HG03045 (cell line): ENCODE data around the gene SNX33.
A peak's percentile ranks its signal among the peaks of the same experiment; 100 is the strongest.
"Not testable (repeated sequence)": the region's sequence is repeated elsewhere in the genome, so short reads cannot be mapped to it uniquely, and the experiment has no call there.

ENCODE experiments used
- ATAC-seq: cut with Tn5 transposase; IDR thresholded peaks from one replicate; pipeline ENCODE4 v1.9.1; 2021; ENCODE audit warnings: mild to moderate bottlenecking, moderate library complexity; ENCODE audit not compliant: unreplicated experiment

The SNX33 gene, protein sequence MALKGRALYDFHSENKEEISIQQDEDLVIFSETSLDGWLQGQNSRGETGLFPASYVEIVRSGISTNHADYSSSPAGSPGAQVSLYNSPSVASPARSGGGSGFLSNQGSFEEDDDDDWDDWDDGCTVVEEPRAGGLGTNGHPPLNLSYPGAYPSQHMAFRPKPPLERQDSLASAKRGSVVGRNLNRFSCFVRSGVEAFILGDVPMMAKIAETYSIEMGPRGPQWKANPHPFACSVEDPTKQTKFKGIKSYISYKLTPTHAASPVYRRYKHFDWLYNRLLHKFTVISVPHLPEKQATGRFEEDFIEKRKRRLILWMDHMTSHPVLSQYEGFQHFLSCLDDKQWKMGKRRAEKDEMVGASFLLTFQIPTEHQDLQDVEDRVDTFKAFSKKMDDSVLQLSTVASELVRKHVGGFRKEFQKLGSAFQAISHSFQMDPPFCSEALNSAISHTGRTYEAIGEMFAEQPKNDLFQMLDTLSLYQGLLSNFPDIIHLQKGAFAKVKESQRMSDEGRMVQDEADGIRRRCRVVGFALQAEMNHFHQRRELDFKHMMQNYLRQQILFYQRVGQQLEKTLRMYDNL

DNA sequence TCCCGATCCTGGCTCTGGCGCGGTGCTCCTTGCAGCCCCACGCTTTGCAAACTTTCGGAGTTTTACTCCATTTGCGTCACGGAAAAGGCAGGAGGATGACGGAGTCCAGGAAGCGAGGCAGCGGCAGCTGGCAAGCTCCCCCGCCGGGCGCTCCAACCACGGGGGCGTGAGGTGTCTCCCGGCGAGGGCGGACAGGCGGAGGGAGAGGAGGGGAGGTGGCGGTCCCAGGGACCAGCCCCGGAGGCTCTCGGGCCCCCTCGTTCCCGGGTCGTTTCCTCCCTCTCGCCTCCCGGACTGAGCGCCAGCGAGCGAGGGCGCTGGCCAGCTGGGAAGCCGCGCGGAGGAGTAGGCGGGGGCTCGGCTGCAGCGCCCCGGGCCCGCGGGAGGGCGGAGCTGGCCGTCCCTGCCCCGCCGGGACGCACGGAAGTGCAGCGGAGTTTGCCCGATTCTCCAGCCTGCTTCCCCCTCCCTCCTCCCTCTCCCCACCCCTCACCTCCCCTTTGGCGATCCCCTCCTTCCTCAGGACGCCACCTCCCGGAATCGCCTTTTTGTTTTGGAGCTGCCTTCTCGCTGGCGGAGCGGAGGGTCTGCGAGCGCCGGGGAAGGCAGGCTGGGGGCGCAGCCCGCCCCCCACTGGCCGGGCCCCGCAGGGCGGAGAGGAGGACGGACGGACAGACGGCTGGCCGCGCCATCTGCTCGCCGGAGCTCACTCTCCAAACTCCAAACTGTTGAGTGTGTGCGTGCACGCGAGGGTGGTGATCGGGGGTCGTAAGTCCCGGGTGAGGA is at the start of gene SNX33:
Gene SNX33 (plus strand): TSS at position 543 of the 786 bp plus-strand sequence. CDS start 1,191 bp downstream, outside the sequence.
- ATAC-seq, result no peak

DNA sequence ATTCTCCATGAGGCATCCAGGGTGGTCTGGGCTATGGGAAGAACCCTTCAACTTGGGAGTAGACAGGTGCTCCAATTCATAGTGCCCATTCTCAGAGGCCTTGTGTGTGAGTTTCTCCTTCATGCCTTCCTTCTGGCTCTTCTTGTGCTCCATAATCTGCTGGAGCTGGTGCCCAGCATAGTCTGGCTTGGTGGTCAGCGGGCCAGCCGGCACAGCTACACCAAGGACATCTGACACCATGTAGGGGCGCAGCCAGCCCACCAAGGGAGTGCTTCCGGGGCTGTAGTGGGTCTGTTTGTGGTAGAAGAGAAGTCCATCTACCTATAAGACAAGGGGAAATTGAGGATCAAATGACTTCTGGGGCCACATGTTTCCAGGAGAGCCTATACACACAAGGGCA is 49.4 kb upstream of the SNX33 start:
- no peak for ATAC-seq

DNA sequence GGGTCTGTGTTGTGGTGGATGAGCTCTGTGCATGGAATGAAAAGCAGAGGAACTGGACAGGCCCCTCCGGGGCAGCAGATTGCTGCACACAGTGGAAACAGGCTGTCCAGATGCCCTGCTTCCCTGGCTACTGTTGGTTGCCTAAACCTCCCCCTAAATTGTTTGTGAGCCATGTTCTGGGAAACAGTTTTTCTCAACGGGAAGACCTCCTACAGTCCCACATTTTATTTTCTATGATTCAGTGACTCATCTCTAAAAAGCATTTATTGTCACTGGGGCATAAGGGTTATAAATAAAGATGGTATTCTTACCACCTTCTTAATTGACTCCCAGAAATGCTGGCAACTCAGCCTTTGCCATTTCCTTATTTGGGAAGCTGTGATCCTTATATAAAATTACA is 48.3 kb upstream of the SNX33 start:
- no peak for ATAC-seq

DNA sequence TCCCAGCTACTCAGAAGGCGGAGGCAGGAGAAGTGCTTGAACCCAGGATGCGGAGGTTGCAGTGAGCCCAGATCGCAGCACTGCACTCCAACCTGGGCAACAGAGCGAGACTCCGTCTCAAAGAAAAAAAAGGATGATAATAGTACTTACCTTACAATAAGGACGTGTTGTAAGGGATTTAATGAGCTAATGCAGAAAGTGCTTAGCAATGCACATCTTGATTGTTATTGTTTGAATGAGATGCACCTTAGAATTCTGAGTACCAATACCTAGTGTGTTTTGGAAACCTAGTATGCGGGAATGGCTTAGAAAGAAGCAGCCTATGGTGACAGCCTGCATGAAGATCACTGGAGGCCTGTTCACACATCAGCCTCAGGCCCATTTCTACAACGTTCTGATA is 41.7 kb upstream of the SNX33 start:
- no peak for ATAC-seq

DNA sequence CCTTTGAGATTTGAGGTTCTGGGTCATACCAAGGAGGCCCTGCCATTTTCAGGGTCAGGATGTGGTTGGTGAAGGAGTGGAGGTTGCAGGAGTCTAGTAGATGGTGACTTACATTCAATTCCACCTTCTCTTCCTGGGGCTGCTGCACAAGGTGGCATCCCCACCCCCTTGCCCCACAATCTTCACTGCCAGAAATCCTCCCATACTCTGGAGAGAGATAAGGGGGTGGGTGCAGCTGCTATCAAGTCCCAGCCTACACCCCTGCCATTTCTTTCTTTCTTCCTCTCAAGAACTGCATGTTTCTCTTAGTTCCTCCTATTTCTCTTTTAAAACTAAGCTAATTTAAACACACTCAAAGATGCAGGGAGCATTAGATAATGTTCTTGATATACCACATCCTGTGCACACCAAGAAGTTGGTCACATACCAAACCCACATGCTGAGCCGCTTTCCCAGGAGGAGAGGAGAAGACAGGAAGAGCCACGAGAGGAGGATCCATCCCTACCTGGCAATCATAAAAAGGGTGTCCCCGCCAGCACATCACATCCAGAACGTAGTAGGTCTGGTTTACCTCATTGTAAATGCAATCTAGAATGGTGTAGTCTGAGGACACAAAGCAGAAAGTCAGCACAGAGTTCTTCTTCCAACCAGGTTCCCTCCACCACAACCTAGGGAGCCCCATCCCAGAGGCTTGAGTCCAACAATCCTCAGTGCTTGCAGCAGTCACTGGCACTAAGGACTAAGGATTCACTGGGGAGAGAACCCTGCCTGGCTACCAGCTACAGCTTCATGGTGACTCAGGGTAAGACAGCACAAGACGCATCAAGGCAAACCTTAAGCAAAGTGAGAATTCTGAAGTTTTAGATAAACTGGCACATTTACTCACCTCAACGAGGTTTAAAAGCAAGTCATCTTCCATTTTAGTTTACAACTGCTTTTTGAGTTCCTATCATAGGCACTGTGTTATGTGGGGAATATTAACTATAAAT is 40.7 kb upstream of the SNX33 start:
- ATAC-seq, result no peak

DNA sequence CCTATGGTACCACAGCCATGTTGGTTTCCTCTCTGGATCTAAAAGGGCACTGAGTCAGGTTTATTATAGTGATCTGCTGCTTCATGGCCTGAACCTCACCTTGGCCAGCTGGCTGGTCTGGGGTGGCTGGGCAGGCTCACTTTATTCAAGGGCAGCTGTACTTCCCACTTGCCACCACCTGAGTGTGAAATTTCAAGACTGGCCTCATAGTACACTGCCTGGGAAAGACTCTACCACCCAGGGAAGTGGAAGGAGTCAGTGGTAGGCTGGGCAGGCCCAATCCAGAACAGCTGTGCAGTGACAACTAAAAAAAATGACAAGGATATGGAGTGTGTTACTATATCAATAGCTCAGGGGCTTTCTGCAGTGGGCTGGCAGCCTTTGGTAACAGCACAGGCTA is 30.9 kb upstream of the SNX33 start:
- no peak for ATAC-seq

DNA sequence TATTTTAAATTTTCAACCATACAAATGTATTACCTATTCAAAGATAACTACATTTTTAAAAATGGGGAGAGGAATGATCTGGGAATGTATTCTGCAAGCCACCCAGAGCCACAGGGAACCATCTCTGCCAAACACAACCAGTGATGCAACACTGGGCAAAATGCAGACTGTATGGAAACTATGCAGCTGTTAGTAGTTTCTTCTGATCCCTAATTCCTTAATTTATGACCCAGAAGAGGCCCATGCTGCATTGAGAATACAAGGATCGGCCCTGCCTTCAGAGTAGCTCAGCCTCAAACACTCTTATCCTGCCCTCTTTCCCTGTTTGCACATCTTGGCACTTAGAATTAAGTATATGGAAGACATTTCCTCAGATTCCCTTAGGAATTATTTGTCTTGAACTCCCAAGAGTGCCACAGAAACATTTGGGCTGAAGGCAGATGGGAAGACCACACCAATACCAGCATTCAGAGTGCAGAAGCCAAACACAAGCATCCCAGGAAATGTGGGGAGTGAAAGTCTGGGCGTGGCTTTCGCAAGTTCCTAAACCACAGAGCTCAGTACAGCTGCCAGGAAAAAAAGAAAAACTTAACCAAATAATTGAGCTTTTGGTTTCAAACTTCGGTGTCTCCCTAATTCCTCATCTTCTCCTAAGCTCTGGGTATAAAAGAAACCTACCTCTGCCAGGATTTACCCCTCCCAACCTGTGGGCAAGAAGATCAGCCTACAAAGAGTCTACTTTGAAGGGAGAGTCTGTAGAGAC is 27.5 kb upstream of the SNX33 start:
- ATAC-seq, result no peak

DNA sequence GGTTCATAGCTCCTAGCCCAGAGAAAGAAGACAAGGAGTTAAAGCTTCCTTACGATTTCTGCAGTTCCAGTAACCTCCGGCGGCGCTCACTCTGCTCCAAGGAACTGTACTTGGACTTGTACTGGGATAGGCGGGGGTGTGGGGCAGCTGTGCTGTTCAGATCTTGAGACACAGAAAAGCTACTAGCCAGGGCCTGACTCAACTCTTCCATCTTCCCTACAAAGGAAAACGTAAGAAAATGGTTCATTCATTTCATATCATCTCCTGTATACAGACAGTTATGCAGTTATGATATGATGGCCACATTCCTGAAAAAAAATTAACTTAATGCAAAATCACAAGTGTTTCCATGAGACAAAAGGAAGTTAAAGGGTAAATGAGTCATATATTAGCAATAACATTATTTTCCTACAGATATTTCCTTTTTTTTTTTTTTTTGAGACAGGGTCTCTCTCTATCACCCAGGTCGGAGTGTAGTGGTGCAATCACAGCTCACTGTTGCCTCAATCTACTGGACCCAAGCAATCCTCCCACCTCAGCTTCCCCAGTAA is 26.8 kb upstream of the SNX33 start:
- ATAC-seq, result no peak

DNA sequence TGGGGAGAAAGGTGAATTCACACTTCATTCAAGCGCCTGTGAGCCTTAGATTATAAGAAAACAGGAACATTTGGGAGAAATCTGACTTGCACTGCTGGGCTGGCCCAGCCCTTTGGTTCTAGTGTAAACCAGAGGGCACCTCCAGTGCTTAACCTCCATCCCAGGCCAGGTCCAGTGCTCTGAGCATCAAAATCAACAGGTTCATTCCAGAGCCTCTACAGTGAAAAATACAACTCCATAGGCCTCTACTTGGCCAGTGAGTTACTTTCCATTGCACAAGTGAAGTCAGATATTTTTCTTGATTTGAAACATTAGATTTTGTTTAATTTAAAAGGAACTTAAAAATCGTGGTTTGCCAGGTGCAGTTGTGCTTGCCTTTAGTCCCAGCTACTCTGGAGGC is 25.2 kb upstream of the SNX33 start:
- ATAC-seq, result no peak

DNA sequence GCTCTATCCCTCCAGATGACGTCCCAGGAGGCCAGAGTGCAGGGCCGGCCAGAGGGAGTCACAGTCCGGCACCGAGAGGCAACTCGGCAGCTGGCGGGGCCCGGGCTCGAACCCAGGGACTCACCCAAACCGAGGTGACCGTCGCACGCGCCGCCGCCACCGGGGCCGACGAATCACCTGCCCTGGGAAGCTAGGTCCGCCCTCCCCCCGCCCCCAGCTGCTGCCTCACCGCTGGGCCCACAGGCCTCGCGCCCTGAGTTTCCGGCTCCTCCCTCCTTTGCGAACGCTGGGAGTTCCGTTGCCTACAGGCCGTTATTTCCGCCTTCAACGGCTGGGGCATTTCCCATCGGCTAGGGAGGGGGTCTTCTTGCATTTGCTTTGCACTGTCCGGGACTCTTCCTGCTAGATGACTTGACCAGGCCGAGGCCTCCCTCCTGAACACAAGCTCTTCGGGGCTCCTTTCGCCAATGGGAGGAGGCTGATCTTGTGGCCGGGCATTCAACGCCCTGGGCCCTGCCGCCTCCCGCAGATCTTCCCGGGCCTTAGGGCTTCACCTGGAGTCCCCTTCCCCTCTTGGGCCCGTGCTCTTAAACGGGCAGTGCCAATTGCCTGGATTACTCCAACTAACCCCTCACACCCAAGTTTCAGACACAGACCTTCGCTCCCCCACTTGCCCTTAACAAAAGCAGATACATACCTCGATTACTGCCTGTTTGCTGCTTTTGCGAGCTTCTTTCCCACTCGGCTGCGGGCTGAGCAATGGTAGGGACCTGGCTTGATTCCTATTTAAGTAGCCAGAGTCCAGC is 22.0 kb upstream of the SNX33 start, which contains the start of gene SNUPN:
Gene SNUPN (minus strand): TSS at position 184 of the 806 bp plus-strand sequence. CDS start 4,674 bp downstream, outside the sequence.
- peak; percentile 83 for ATAC-seq

DNA sequence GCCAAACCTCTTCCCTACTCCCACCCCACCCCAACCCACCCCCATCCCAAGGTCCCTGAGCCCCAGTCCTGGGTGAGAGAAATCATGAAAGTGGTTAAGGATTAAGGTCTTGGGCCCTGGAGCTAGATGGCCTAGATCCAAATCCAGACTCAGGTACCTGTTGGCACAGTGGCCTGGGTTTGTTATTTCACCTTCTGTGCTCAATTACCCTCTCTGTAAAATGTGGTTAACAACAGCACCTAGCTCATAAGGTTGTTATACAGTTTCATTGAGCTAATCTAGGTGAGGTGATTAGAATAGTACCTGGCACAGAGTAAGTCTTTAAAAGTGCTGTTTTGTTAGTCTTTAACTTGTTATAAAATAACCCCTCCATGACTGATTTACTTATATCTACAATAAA is 15.8 kb upstream of the SNX33 start:
- no peak for ATAC-seq

DNA sequence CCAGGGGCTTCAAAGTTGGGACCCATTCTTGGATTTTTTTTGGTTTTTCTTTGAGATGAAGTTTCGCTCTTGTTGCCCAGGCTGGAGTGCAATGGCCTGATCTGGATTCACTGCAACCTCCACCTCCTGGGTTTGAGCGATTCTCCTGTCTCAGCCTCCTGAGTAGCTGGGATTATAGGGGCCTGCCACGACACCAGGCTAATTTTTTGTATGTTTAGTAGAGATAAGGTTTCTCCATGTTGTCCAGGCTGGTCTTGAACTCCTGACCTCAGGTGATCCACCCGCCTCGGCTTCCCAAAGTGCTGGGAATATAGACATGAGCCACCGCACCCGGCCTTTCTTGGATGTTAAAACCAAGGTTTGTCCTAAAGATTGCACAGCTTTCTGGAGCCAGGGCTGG is 13.8 kb upstream of the SNX33 start:
- not testable (repeated sequence) for ATAC-seq

DNA sequence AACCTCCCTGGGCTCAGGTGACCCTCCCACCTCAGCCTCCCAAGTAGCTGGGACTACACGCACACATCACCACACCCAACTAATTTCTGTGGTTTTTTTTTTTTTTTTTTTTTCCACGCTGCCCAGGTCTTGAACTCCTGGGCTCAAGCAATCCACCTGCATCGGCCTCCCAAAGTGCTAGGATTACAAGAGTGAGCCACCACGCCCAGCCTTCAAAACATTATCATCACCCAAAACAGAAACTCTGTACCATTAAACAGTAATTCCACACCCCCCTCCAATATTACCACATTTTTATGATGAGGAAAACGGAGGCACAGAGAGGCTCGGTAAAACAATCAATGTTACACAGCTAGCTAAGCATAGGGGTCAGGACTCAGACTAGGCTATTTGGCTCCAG is 11.7 kb upstream of the SNX33 start:
- no peak for ATAC-seq

DNA sequence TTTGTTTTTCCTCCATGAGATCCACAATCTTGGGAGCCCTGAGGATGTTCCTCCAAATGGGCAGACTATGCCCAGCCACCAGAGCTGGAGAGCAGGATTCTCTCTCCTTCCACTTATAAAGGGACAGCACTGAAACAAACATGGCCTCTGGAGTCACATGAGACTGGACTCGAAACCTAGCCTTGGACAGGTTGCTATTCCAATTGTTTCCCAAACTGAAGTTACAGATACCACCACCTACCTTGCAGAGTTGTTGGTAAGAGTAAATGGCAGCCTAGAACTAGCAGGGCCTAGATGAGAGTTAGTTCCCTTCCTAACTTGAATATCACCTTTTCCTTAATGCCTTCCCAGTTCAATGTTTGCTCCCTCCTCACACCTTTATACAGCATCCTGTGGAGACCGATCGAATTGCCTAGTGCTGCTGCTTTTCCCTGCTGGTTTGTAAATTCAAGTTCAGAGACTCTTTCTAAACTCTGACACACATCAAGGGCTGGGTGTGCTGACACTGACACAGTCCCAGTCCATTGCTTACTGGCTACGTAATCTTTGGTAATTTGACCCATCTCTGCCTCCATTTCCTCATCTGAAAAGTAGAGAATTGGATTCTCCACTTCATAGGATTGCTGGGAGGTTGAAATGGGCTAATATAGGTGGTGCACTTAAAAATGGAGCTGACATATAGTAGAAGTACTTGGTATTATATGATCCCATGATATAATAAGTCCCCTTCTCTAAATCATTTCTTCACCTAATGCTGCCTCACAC is 10.3 kb upstream of the SNX33 start:
- ATAC-seq, result no peak

DNA sequence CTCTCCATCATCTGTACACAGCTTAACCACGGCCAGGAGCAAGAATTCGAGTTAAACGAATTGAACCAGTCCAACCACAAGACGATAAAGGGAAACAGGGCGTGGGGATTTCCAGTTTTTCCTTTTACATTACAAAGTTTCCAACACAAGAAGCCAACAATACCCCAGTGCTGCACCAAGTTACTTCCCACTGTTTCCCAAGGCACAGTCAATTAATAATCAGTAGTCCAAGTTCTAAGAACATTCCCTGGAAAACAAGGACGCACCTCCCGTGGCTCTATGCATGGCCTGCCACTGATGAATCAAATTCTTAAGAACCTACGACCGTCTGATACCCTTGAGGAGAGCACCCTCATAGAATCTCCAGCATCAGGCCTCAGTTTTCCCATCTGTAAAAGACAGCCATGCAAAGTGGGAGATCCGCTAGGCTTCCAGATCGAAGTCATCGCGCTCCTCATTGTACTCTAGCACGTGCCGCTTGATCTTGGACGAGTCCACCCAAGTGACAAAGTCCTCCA is 8.5 kb upstream of the SNX33 start:
- no peak for ATAC-seq

DNA sequence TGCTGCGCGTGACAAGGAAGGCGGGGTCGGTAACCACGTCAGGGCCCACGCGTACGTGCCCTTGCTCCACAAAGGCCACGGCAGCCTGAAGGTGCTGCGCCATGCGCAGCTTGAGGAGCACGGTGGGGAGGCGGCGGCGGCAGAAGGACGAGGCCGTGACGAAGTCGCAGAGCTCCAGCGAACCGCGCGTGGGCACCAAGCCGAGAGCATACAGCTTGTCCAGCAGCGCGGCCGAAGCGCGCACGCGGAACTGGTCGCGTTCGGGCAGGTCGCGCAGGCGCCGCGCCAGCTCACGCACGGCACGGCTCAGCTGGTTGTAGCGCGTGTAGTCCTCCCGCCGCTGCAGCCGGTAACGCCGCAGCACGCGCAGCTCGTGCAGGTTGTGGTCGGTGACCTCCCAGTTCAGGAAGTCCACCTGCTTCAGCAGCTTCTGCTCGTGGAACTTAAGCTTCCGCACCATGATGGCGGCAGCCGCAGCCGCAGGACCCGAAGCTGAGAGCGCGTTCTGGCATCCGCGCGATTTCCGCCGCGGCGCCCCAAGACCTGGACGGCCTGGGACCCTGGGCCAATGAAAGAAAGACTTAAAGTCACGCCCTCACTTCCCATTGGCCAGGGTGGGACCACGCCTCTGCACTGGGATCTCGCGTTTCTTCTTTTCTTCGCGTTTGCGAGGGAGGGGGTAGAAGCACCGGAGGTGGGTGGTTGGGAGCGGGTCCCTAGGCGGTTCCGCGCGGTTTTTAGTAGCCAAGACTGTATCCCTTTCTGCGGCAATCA is 7.8 kb upstream of the SNX33 start, which contains the start of gene IMP3:
Gene IMP3 (minus strand): TSS at position 516 of the 774 bp plus-strand sequence. CDS start 56 bp downstream, at position 460.
- peak; percentile 95 for ATAC-seq
